GM19025 (cell line): ENCODE results near the gene LNP1.
A peak's percentile ranks its signal among the peaks of the same experiment; 100 is the strongest.
"Not testable (repeated sequence)": the region's sequence is repeated elsewhere in the genome, so short reads cannot be mapped to it uniquely, and the experiment has no call there.

Experiments
- ATAC-seq: cut with Tn5 transposase; IDR thresholded peaks from one replicate; pipeline ENCODE4 v1.9.1; 2021; ENCODE audit warnings: mild to moderate bottlenecking, low read depth, moderate library complexity; ENCODE audit not compliant: unreplicated experiment

LNP1 gene

GRCh38 chr3:100427699-100428098 is 26.4 kb downstream of the LNP1 start:
- no peak for ATAC-seq

GRCh38 chr3:100429187-100429716 is 27.9 kb downstream of the LNP1 start:
- no peak for ATAC-seq

DNA sequence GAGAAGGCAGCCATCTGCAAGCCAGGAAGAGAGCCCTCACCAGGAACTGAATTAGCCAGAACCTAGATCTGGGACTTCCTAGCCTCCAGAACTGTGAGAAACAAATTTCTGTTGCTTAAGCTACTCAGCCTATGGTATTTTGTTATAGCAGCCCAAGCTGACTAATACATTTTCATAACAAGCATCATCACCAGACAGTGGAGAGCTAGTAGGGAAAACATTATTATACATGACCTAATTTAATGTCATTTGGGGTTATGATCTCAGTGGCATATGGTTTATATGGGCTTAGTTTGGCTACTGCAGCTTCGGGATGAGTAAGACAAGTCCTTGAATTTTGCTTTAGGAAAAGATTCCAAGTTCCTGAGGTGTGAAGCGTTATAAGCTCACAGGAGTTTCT is 35.6 kb downstream of the LNP1 start:
- ATAC-seq, result no peak

DNA sequence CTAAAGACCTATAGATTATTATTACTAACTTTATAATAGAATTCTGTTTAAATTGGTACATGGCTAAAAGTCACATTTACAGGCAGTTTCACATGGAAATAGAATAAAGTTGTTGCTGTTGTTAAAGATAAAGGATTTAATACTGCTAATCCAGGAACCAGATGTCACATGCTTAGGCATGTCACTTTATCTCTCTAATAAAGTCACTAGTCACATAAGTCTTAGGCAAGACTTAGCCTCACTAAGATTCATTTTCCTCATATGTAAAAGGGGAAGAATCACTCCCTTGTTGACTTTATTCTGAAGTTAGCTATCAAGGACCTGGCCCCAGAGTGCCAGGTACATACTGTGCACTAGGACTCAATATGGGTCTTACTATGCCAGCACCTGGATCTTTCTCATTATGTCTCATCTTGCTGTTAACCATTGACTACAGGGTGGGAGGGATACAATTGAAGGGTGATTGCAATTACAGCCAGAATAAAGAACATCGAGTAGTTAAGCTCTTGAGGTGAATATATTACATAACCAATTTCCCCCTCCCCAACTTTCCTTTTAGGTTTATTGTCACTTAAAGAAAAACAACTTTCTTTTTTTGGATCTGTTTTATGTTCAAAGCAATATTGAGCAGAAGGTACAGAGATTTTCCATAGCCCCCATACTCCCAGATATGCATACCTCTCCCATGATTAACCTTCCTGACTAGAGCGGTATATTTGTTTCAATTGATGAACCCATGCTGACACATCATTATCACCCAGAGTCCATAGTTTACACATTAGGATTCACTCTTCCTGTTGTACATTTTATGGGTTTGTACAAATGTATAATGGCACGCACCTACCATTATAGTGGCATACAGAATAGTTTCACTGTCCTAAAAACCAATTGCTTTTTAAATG is 36.6 kb downstream of the LNP1 start:
- no peak for ATAC-seq

- no peak for ATAC-seq
Observed at GRCh38 chr3:100438623-100438974, 37.3 kb downstream of the LNP1 start.

DNA sequence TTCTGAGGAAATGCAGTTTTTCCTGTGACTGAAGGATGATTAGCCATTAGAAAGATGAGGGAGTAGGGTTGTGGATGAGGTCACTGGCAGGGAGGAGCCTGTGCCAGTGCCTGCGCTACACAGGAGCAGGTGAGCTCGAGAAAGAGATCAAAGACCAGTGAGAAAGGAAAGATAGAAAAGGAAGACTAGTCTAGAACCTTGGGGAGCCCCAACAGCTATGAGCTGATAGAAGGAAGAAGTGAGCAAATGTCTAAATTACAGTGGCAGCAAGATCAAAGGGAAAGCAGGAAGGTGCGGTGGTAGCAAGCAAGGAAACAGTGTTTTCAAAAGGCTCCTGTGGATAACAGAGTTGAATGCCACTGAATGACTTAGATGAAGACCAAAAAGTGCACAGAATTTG is 39.6 kb downstream of the LNP1 start:
- ATAC-seq, result no peak

DNA sequence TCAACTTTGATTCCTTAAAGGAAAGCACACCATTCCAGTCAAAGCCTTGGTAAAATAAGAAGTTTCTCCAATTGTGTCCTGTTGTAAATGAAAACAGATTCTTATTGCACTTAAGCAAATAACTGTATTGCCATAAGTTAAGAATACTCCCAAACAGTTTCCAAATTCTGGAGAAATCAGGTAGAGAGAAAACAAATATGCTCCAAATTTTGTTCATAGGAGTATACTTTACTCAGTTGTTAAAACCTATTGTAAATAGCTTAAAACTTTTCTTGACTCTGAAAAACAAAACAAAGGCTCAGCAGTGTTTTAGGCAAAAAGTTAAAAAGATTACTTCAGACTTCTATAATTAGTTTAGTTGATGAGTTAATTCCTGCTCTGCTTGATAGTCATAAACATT is 42.4 kb downstream of the LNP1 start:
- ATAC-seq, result no peak

GRCh38 chr3:100447067-100447466 is 45.7 kb downstream of the LNP1 start:
- ATAC-seq, result not testable (repeated sequence)

GRCh38 chr3:100448079-100448478 is 46.7 kb downstream of the LNP1 start:
- ATAC-seq, result no peak

- no peak for ATAC-seq
Observed at GRCh38 chr3:100449214-100449613, 47.9 kb downstream of the LNP1 start.

DNA sequence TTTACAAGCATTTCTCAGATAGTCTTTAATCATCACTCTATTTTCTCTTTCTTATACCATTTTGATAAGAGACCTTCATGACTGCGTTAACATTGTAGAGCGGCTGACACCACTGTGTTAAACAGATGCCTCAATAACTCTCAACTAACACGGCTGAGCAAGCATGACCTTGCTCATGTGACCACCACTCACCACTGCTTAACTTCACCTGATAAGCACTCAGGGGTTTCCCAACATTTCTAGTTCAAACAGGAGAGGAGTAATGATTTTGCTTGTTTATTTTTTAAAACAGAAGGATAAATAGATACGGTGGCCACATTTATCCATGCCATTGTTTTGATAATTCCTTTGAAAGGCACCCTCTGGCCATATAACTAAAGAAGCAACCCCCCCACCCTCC is 53.3 kb downstream of the LNP1 start:
- no peak for ATAC-seq

DNA sequence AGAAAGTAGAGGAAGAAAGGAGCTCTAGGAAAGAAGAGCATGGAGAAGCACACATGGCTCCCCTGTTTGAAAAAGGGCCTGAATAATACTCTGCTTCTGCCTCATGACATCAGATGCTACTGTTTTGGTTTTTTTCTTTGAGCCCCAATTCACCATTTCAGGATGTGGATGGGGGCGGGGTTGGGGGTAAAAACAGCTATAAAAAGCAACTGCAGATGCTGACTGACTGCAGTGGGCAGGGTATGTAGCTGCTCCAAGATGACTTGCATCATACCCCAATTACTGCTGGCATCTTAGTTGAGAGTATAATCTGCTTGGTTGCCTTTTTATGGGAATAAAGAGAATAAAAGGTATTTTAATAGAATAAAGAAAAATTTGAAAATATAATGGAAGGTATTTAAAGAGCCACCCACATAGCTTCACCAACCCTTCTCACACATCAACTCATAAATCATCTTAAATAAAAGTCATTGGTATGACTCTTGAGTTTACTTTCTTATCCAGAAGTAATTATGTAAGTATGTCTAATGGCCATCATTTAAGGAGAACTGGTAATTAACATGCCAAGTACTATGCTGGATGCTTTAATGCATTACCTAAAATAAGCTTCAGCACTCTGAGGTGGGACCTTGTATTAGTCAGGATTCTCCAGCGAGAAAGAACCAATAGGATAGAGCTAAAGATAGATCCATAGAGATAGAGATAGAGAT is 54.7 kb downstream of the LNP1 start:
- no peak for ATAC-seq

DNA sequence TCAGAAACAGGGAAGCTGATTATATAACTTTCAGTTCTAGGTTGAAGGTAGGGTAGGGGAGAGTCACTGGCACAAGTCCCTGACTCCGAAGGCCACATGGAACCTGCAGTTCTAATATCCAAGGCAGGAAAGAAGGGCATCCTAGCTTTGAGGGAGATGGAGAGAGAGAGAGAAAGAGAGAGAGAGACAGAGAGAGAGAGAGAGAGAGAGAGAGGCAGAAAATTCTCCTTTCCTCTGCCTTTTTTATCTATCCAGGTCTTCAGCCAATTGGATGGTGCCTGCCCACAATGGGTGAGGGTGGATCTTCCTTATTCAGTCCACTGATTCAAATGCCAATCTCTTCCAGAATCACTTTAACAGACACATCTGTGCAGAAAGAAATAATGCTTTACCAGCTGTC is 55.4 kb downstream of the LNP1 start:
- no peak for ATAC-seq

- no peak for ATAC-seq
Observed at GRCh38 chr3:100457811-100458210, 56.5 kb downstream of the LNP1 start.

DNA sequence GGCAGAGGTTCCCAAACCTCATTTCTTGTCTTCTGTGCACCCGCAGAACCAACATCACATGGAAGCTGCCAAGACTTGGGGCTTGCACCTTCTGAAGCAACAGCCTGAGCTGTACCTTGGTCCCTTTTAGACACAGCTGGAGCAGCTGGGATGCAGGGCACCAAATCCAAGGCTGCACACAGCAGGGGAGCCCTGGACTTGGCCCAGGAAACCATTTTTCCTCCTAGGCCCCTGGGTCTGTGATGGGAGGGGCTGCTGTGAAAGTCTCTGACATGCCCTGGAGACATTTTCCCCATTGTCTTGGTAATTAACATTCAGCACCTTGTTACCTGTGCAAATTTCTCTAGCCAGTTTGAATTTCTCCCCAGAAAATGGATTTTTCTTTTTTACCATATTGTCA is 57.5 kb downstream of the LNP1 start:
- no peak for ATAC-seq

DNA sequence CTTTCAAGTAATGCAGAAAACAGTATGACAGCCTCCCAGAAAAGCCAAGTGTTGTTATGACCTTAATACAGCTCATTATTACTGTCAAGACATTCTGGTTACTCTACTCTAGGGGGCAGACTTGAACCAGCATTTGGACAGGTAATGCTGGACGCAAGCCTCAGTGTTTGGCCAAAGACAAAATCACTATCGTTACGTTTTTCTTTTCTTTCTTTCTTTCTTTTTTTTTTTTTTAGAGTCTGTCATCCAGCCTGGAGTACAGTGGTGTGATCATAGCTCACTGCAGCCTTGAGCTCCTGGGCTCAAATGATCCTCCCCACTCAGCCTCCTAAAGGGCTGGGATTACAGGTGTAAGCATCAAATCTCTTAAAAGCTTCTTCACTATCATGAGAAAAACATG is 61.7 kb downstream of the LNP1 start:
- ATAC-seq, result peak; percentile 79

- no peak for ATAC-seq
Observed at GRCh38 chr3:100463646-100464155, 62.4 kb downstream of the LNP1 start.

GRCh38 chr3:100465892-100466777 is 64.8 kb downstream of the LNP1 start:
- no peak for ATAC-seq

DNA sequence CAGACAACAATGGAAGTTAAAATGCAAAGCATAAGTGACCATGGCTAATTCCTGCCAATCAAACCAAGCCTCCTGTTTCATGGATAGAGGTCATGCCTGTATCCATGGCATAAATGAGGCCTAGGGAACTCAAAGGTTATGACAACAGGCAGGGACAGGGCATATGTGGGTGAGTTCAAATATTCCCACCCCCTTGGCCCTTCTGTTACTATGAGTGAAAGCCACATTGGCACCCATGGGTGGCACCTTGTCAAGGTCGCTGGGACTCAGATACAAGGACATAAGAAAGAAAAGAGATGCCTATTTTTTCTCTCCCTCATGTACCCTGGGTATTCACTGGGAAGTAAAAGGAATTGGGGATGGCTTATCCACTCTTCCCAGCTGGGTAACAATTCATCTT is 65.8 kb downstream of the LNP1 start:
- ATAC-seq, result no peak

GRCh38 chr3:100468676-100469075 is 67.3 kb downstream of the LNP1 start:
- ATAC-seq, result no peak

GRCh38 chr3:100470951-100471350 is 69.6 kb downstream of the LNP1 start:
- no peak for ATAC-seq
